GM21381 (cell line): ENCODE data around the gene MRPS18B.

ENCODE experiments used
- ATAC-seq: cut with Tn5 transposase; IDR thresholded peaks from one replicate; pipeline ENCODE4 v1.9.1; 2021; ENCODE audit warnings: mild to moderate bottlenecking, moderate library complexity; ENCODE audit not compliant: unreplicated experiment

The MRPS18B gene

GRCh38 chr6:30617565-30618269, at the start of gene MRPS18B:
Gene MRPS18B, plus strand, starts transcription at chr6:30617840. Its CDS starts 26 bp downstream, at chr6:30617866.
- peak; percentile 72 for ATAC-seq

- no peak for ATAC-seq
These were observed 49.4 kb upstream of the MRPS18B start for GRCh38 chr6:30568245-30568644.

DNA sequence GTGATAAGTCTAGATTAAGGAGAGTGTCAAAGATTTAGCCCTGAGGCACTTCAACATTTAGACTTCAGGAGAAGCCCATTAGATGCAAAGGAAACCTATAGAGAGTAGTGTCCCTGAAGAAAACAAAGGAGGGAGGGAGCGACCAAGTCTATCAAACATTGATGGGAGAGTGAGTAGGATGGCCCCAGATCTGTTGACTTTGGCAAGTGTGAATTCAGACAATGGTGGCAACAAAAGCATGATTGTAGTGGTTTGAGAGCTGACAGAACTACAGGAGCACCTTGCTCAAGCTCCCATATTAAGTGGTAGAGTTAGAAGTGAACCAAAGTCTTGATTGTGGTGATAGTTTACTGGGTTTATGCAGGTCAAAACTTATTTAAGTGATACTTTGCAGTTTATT, 47.4 kb upstream of the MRPS18B start:
- ATAC-seq, result no peak

GRCh38 chr6:30570740-30571074, 46.9 kb upstream of the MRPS18B start:
- peak; percentile 5 for ATAC-seq

DNA sequence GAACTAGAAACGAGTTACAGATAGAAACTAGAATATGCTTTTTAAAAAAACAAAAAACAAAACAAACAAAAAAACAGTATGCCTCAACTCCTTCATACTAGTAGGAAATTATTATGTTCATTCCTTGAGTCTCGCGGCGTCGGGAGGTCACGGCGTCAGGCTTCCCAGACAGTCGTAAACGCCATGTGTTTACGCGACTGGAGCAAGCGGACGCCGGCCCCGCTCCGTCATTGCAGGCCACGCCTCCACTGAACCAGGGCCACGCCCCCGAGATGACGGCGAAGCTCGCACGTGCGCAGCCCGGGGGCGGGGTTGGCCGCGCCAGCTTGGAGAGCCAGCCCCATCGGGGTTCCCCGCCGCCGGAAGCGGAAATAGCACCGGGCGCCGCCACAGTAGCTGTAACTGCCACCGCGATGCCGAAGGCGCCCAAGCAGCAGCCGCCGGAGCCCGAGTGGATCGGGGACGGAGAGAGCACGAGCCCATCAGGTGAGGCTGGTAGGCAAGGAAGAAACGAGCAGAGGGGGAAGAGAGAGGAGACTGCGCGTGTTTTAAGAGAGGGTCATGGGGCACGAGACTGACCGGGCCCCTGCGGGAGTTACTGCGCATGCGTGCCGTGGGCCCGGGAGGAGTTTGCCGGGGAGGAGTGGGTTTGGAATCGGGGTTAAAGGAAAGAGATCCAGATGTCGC, 46.4 kb upstream of the MRPS18B start, which contains the start of gene ABCF1:
Gene ABCF1, plus strand, starts transcription at position 368 of the 687 bp plus-strand sequence. Its CDS starts 46 bp downstream, at position 414.
- ATAC-seq, result peak; percentile 93

DNA sequence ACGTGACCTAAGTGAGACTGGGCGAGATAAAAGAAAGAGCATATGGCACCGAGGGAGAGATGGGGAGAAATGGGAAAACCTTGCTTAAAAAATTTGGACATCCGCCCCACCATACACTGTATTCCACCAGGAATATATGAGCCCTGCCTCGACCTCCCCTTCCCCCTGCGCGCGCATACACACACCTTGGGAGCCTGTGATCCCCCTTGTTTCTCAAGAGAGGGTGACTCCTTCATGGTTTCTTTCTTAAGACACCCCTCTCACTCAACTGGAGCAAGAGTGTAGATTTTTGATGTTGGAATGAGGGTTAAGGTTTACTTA, 45.9 kb upstream of the MRPS18B start:
- no peak for ATAC-seq

GRCh38 chr6:30572148-30572547, 45.5 kb upstream of the MRPS18B start:
- no peak for ATAC-seq

DNA sequence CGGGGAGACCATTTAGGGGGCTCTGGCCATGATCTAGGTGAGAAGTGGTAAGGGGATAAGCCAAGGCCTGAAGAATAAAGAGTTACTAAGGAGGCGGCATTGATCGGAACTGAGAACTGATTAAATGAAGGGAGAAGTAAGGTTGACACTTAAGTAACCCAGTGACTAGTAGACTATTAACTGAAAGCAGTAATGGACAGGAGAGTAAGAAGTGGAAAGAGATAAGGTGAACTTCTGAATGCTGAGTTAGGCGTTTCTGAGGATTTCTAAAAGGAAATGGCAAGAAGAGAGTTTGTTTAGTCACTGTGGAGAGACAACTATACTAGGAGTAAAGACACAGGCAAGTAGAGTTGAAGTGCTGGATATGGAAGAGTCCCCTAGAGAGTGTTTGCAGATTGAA, 44.5 kb upstream of the MRPS18B start:
- ATAC-seq, result no peak

DNA sequence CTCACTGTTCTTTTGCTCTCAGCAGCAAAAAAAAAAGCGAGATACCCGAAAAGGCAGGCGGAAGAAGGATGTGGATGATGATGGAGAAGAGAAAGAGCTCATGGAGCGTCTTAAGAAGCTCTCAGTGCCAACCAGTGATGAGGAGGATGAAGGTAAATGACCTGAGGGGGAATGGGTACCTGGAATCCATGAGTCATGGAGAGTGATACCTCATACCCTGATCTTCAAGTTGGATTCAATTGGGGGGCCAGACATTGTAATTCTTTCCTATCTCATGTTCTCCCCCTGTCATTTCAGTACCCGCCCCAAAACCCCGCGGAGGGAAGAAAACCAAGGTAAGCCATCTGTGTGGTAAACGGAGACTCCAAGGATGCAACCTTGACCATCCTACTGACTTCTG, 39.6 kb upstream of the MRPS18B start:
- no peak for ATAC-seq

DNA sequence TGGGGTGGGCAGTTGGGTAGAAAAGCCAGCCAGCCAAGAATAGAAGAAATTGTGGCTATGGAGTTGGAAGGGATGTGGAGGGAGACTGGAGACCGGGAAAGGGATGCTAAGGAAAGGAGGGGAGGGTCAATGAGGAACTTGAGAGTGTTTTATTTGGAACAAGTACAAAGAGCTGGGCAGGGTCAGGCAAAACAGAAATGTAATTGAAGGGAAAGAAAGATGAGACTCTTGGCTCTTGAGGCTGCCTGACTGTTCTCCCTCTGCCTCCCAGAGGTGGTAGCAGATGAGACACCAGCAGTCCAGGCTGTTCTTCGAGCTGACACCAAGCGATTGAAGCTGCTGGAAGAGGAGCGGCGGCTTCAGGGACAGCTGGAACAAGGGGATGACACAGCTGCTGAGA, 33.7 kb upstream of the MRPS18B start:
- ATAC-seq, result no peak

GRCh38 chr6:30589754-30590358, 27.8 kb upstream of the MRPS18B start:
- ATAC-seq, result no peak

GRCh38 chr6:30590509-30590908, 27.1 kb upstream of the MRPS18B start:
- ATAC-seq, result no peak

GRCh38 chr6:30591008-30591407, 26.6 kb upstream of the MRPS18B start:
- ATAC-seq, result no peak

GRCh38 chr6:30592287-30592686, 25.4 kb upstream of the MRPS18B start:
- ATAC-seq, result no peak

DNA sequence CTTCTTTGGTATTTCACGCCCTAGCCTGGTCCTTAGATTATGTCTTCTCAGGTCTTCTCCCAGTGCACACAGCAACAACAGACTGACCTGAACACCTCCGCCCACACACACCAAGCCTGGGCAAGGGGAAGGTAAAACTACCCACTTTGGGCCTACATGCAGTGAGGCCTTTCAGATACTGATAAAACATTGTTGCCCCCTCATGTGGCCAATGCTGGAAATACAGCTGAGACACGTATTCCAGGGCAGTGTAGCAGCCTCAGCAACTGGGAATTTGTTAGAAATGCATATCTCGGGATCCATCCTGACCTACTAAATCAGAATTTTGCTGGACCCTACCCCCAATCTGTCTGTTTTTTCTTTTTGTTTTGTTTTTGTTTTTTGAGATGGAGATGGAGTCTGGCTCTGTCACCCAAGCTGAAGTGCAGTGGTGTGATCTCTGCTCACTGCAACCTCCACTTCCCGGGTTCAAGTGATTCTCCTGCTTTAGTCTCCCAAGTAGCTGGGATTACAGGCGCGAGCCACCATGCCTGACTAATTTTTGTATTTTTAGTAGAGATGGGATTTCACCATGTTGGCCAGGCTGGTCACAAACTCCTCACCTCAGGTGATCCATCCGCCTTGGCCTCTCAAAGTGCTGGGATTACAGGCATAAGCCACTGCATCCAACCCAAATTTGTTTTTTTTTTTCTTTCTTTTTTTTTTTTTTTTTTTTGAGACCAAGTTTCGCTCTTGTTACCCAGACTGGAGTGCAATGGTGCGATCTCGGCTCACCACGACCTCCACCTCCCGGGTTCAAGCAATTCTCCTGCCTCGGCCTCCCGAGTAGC, 20.1 kb upstream of the MRPS18B start:
- peak; percentile 54 for ATAC-seq

DNA sequence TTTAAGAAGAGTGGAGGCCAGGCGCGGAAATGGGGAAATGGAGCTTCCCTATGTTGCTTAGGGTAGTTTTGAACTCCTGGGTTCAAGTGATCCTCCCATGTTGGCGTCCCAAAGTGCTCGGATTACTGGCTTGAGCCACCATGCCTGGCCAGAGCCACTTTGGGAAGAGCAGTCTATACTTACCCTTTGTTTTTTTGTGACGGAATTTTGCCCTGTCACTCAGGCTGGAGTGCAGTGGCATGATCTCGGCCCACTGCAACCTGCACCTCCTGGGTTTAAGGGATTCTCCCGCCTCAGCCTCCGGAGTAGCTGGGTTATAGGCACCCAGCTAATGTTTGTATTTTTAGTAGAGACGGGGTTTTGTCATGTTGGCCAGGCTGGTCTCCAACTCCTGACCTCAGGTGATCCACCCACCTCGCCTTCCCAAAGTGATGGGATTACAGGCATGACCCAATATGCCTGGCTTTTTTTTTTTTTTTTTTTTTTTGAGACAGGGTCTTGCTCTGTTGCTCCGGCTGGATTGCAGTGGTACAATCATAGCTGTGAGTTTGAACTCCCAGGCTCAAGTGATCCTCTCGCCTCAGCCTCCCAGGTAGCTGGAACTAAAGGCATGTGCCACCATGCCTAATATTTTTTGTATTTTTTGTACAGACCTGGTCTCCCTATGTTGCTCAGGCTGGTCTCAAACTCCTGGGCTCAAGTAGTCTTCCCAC, 18.6 kb upstream of the MRPS18B start:
- ATAC-seq, result no peak

GRCh38 chr6:30599625-30600324, 17.9 kb upstream of the MRPS18B start:
- ATAC-seq, result no peak

- ATAC-seq, result no peak
These were observed 17.1 kb upstream of the MRPS18B start for GRCh38 chr6:30600451-30600961.

DNA sequence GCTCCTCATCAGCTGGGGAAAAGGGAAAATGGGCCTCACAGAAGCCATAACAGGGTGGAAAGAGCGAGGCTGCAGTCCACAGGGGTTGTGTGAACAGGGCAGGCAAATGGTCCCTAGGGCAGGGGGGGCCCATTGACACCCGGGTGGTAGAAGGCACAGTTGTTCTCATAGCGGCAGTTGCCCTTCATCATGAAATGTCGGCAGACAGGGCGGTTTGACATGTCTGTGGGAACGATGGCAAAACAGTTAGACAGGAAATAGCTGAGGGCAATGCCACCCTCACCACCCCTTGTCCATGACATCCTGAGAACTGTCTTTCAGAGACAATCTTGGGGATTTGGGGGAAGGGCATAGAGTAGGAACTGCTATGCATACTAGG, 16.2 kb upstream of the MRPS18B start:
- no peak for ATAC-seq
